Coronary artery (tissue), 2 donors: ENCODE results near the gene QSER1.

Experiments used
- DNase-seq: peaks from one replicate; pipeline ENCODE4 v3.0.0-alpha.2; 2017; ENCODE audit warnings: low spot score
- H3K27ac ChIP-seq, 2 donors: fragments of 200-600 bp; sonication (generic); one replicate each; pipeline ENCODE4 v1.5.1; 2016 to 2019
- H3K4me3 ChIP-seq: fragments of 200-600 bp; sonication (generic); 2 replicates; pipeline ENCODE4 v1.5.1; 2016; ENCODE audit warnings: mild to moderate bottlenecking, moderate library complexity
- TF ChIP-seq, protein P1 (sequence below): fragments of 200-600 bp; sonication (generic); IDR thresholded peaks from one replicate; pipeline ENCODE4 v1.5.1; 2019; ENCODE audit warnings: antibody characterized with exemption

QSER1 gene

GRCh38 chr11:32892355-32893092 is at the start of gene QSER1:
Gene QSER1, plus strand, starts transcription at chr11:32892811. Its CDS starts 315 bp downstream, at chr11:32893126.
- TF ChIP-seq, protein P1, sequence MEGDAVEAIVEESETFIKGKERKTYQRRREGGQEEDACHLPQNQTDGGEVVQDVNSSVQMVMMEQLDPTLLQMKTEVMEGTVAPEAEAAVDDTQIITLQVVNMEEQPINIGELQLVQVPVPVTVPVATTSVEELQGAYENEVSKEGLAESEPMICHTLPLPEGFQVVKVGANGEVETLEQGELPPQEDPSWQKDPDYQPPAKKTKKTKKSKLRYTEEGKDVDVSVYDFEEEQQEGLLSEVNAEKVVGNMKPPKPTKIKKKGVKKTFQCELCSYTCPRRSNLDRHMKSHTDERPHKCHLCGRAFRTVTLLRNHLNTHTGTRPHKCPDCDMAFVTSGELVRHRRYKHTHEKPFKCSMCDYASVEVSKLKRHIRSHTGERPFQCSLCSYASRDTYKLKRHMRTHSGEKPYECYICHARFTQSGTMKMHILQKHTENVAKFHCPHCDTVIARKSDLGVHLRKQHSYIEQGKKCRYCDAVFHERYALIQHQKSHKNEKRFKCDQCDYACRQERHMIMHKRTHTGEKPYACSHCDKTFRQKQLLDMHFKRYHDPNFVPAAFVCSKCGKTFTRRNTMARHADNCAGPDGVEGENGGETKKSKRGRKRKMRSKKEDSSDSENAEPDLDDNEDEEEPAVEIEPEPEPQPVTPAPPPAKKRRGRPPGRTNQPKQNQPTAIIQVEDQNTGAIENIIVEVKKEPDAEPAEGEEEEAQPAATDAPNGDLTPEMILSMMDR: no peak
- peak within 1 kb of the TSS; percentile 79 to 93 for H3K27ac ChIP-seq
- peak; percentile 78 for DNase-seq
- peak within 1 kb of the TSS; percentile 78 for H3K4me3 ChIP-seq

- H3K4me3 ChIP-seq: no peak overlapping the region
- DNase-seq: no peak
- TF ChIP-seq, protein P1: no peak
- no peak overlapping the region for H3K27ac ChIP-seq
Measured at GRCh38 chr11:32843544-32843943, 49.1 kb upstream of the QSER1 start.

GRCh38 chr11:32847511-32847910 is 45.1 kb upstream of the QSER1 start:
- TF ChIP-seq, protein P1: no peak
- H3K27ac ChIP-seq: no peak overlapping the region

DNA sequence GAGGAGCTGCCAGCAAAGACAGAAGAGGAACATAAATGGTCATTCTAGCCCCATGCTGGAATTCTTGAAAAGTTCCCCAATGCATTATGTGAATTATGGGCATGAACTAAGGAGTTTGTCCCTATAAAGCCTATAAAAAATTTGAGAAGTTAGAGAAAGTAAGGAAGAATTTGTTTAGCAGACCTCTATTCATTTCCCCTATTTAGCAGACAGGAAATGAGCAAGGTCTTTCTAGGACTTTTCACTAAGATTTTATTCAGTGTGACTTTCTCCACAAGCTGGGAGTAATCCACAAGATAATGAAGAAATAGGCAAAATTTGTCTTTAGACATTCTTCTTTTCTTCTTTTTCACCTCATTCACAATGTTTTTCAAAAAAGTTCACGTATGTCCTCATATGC is 42.9 kb upstream of the QSER1 start:
- DNase-seq: no peak
- Histone ChIP-seq H3K4me3 (no peak overlapping the region), H3K27ac (no peak overlapping the region)
- TF ChIP-seq, protein P1: no peak

More at GRCh38 chr11:32847511-32847910, 45.1 kb upstream of the QSER1 start:
- no peak overlapping the region for H3K4me3 ChIP-seq
- no peak for DNase-seq

DNA sequence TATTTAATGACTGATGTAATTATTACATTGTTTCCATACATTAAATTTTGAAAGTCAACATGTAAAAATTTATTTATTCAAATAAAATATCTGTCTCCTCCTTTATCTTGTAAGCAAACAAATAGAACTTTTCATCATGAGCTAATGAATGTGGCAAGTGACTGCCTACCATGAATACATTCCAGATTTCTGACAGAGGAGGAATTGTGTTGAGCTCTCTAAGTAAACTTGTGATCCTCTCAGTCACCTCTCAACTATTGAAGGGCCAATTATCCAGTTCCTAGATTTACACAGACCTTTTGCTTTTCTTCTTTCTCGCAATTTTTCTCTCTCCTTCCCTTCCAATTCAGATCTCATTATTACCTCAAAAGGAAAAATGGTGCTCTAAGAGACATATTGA is 41.4 kb upstream of the QSER1 start:
- no peak for DNase-seq
- no peak overlapping the region for H3K27ac ChIP-seq
- TF ChIP-seq, protein P1: no peak
- no peak overlapping the region for H3K4me3 ChIP-seq

- Histone ChIP-seq H3K4me3 (no peak overlapping the region), H3K27ac (no peak overlapping the region)
- DNase-seq: no peak
- TF ChIP-seq, protein P1: no peak
Measured at GRCh38 chr11:32852207-32852606, 40.4 kb upstream of the QSER1 start.

GRCh38 chr11:32855601-32856000 is 37.0 kb upstream of the QSER1 start:
- Histone ChIP-seq H3K27ac (no peak overlapping the region), H3K4me3 (no peak overlapping the region)
- DNase-seq: no peak
- TF ChIP-seq, protein P1: no peak
